HEK293 (cell line): ENCODE data around the gene ARL4A.

ENCODE experiments used
- BCL11A ChIP-seq: fragments of 450-650 bp; formaldehyde crosslinking; IDR thresholded peaks from 2 replicates; pipeline ENCODE4 v1.5.1; 2016; ENCODE audit warnings: low read depth, missing biosample characterization, missing genetic modification characterization
- PRDM10 ChIP-seq: fragments of 450-650 bp; formaldehyde crosslinking; IDR thresholded peaks from 2 replicates; pipeline ENCODE4 v1.5.1; 2016; ENCODE audit warnings: missing biosample characterization, missing genetic modification characterization
- YY1 ChIP-seq: fragments of 450-650 bp; formaldehyde crosslinking; IDR thresholded peaks from 2 replicates; pipeline ENCODE4 v1.5.1; 2018; ENCODE audit warnings: missing biosample characterization, missing genetic modification characterization
- ZBTB21 ChIP-seq: fragments of 450-650 bp; formaldehyde crosslinking; IDR thresholded peaks from 2 replicates; pipeline ENCODE4 v1.5.1; 2017; ENCODE audit warnings: missing biosample characterization, missing genetic modification characterization
- ZNF274 ChIP-seq, 2 experiments: fragments of 200-500 bp in 1 of 2; fragments of 450-650 bp in 1 of 2; sonication (Bioruptor generic) in 1 of 2; formaldehyde crosslinking in 1 of 2; IDR thresholded peaks; 2 replicates each; pipeline versions ENCODE4 v1.5.1 to v1.6.1; 2014 to 2016; ENCODE audit warnings: borderline replicate concordance in 1 of 2, inconsistent platforms in 1 of 2, low read length in 1 of 2, missing biosample characterization in 1 of 2, missing genetic modification characterization in 1 of 2
- ZNF658 ChIP-seq: fragments of 450-650 bp; formaldehyde crosslinking; IDR thresholded peaks from 2 replicates; pipeline ENCODE4; 2016; ENCODE audit warnings: missing biosample characterization, missing genetic modification characterization
- TF ChIP-seq, protein P1 (sequence below): fragments of 450-650 bp; formaldehyde crosslinking; IDR thresholded peaks from 2 replicates; pipeline ENCODE4 v1.5.1; 2016; ENCODE audit warnings: missing biosample characterization, missing genetic modification characterization
- TF ChIP-seq, protein P2 (sequence below): fragments of 450-650 bp; formaldehyde crosslinking; IDR thresholded peaks from 2 replicates; pipeline ENCODE4 v1.5.1; 2016; ENCODE audit warnings: missing biosample characterization, missing genetic modification characterization, low read depth
- TF ChIP-seq, protein P3 (sequence below): fragments of 450-650 bp; formaldehyde crosslinking; conservative IDR thresholded peaks from 2 replicates; pipeline ENCODE4 v1.5.1; 2016; ENCODE audit warnings: low read depth, missing biosample characterization, missing genetic modification characterization

GRCh38 chr7:12655161-12655560 is 32.3 kb upstream of the ARL4A start:
- TF ChIP-seq ZBTB21 (tag by site-specific recombination) (no peak), ZNF658 (tag by site-specific recombination) (no peak), ZNF274 (IDR thresholded peaks at IDR 0.05; ENCODE audit: low read length) (no peak), ZNF274 (tag by site-specific recombination; IDR thresholded peaks at IDR 0.05; ENCODE audit: borderline replicate concordance) (no peak), YY1 (tag by site-specific recombination) (no peak), PRDM10 (tag by site-specific recombination) (no peak), BCL11A (tag by site-specific recombination) (no peak)
- TF ChIP-seq, protein P1, sequence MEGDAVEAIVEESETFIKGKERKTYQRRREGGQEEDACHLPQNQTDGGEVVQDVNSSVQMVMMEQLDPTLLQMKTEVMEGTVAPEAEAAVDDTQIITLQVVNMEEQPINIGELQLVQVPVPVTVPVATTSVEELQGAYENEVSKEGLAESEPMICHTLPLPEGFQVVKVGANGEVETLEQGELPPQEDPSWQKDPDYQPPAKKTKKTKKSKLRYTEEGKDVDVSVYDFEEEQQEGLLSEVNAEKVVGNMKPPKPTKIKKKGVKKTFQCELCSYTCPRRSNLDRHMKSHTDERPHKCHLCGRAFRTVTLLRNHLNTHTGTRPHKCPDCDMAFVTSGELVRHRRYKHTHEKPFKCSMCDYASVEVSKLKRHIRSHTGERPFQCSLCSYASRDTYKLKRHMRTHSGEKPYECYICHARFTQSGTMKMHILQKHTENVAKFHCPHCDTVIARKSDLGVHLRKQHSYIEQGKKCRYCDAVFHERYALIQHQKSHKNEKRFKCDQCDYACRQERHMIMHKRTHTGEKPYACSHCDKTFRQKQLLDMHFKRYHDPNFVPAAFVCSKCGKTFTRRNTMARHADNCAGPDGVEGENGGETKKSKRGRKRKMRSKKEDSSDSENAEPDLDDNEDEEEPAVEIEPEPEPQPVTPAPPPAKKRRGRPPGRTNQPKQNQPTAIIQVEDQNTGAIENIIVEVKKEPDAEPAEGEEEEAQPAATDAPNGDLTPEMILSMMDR (tag by site-specific recombination): no peak
- TF ChIP-seq, protein P2, sequence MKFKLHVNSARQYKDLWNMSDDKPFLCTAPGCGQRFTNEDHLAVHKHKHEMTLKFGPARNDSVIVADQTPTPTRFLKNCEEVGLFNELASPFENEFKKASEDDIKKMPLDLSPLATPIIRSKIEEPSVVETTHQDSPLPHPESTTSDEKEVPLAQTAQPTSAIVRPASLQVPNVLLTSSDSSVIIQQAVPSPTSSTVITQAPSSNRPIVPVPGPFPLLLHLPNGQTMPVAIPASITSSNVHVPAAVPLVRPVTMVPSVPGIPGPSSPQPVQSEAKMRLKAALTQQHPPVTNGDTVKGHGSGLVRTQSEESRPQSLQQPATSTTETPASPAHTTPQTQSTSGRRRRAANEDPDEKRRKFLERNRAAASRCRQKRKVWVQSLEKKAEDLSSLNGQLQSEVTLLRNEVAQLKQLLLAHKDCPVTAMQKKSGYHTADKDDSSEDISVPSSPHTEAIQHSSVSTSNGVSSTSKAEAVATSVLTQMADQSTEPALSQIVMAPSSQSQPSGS (tag by site-specific recombination): no peak
- TF ChIP-seq, protein P3, sequence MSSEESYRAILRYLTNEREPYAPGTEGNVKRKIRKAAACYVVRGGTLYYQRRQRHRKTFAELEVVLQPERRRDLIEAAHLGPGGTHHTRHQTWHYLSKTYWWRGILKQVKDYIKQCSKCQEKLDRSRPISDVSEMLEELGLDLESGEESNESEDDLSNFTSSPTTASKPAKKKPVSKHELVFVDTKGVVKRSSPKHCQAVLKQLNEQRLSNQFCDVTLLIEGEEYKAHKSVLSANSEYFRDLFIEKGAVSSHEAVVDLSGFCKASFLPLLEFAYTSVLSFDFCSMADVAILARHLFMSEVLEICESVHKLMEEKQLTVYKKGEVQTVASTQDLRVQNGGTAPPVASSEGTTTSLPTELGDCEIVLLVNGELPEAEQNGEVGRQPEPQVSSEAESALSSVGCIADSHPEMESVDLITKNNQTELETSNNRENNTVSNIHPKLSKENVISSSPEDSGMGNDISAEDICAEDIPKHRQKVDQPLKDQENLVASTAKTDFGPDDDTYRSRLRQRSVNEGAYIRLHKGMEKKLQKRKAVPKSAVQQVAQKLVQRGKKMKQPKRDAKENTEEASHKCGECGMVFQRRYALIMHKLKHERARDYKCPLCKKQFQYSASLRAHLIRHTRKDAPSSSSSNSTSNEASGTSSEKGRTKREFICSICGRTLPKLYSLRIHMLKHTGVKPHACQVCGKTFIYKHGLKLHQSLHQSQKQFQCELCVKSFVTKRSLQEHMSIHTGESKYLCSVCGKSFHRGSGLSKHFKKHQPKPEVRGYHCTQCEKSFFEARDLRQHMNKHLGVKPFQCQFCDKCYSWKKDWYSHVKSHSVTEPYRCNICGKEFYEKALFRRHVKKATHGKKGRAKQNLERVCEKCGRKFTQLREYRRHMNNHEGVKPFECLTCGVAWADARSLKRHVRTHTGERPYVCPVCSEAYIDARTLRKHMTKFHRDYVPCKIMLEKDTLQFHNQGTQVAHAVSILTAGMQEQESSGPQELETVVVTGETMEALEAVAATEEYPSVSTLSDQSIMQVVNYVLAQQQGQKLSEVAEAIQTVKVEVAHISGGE (tag by site-specific recombination): no peak
